ENCODE measurements around the gene PIR.

DNA sequence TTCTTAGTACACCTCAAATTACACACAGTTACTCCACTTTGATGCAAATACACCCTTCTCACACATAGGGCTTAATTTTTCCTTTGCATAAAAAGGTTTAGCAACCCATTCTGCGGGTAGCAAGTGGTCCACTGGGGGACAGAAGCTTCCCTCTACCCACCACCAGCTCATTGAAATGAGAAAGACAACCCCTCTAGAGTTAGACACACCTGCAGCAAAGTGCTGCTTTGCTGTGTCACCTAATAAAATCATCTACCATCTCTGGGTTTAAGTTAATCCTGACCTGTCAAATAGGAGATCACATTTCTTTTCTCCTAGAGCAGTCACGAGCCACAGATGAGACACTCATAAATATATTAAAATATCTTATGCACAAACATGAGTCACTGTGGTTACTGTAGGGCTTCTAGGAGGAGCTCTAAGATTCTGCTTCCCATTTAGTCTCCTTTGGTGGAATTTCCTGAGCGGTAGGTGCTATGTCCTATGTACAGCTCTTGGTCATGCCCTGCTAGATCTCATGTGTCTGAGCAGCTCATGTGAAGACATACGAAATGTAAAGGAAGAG is 19.4 kb upstream of the PIR start:
- no peak for TF ChIP-seq EZH2 (IDR thresholded peaks at IDR 0.05)
- TF ChIP-seq POLR2AphosphoS5 (IDR thresholded peaks at IDR 0.05; ENCODE audit: borderline replicate concordance, low read depth, low read length): no peak
